IPS-NIHi11 (cell line): ENCODE results near the gene KLF3.

ENCODE experiments used
- DNase-seq: peaks from one replicate; pipeline ENCODE4 v3.0.0; 2012; ENCODE audit warnings: mixed read lengths, low spot score

Gene KLF3

DNA sequence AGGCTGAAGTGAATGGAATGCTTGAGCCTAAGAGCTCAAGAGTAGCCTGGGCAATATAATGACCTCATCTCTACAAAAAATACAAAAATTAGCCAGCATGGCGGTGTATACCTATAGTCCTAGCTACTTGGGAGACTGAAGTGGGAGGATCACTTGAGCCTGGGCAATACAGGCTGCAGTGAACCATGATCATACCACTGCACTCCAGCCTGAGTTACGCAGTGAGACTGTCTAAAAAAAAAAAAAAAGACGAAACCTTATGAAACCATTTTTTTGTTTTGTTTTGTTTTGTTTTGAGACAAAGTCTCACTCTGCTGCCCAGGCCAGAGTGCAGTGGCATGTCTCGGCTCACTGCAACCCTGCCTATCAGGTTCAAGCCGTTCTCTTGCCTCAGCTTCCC, 81.9 kb downstream of the KLF3 start:
- DNase-seq = no peak

DNA sequence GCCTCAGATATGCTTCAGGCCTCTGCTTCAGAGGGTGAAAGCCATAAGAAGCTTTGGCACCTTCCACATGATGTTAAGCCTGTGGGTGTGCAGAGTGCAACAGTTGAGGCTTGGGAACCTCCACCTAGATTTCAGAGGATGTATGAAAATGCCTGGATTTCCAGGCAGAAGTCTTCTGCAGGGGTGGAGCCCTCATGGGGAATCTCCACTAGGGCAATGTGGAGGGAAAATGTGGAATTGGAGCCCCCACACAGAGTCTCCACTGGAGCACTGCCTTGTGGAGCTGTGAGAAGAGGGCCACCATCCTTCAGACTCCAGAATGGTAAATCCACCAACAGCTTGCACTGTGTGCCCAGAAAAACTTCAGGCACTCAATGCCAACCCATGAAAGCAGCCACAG, 83.6 kb downstream of the KLF3 start:
- DNase-seq = no peak

- DNase-seq = no peak
Observed at GRCh38 chr4:38749336-38749735, 85.3 kb downstream of the KLF3 start.
